HFFc6 (cell line): ENCODE results near the gene CALY. TPM values are rescaled to one million over a fixed set of nuclear protein-coding genes. Genes with fewer than 3 reads are reported as not detected.
"Not testable (repeated sequence)": the region's sequence is repeated elsewhere in the genome, so short reads cannot be mapped to it uniquely, and the experiment has no call there.

Experiments
- DNase-seq: peaks from one replicate; pipeline ENCODE4 v3.0.0-alpha.2; 2018
- H3K27ac Mint-ChIP-seq: 2 replicates; pipeline ENCODE4 v1.8.0; 2020; ENCODE audit warnings: mild to moderate bottlenecking, mixed read lengths
- H3K27me3 Mint-ChIP-seq: 2 replicates; pipeline ENCODE4 v1.8.0; 2021; ENCODE audit warnings: mild to moderate bottlenecking, moderate library complexity, mixed read lengths; ENCODE audit not compliant: insufficient read depth
- H3K36me3 Mint-ChIP-seq: 2 replicates; pipeline ENCODE4 v1.8.0; 2021; ENCODE audit warnings: low read depth, mixed read lengths
- H3K4me1 Mint-ChIP-seq: 2 replicates; pipeline ENCODE4 v1.8.0; 2020; ENCODE audit warnings: low read depth, mixed read lengths
- H3K4me3 Mint-ChIP-seq: 2 replicates; pipeline ENCODE4 v1.8.0; 2020; ENCODE audit warnings: mild to moderate bottlenecking, moderate library complexity, mixed read lengths
- H3K9me3 Mint-ChIP-seq: 2 replicates; pipeline ENCODE4 v1.8.0; 2020; ENCODE audit warnings: mild to moderate bottlenecking, mixed read lengths
- CTCF ChIP-seq: fragments of 200-600 bp; sonication (generic); IDR thresholded peaks from 2 replicates; pipeline ENCODE4 v1.5.0; 2021; ENCODE audit warnings: antibody characterized with exemption, mild to moderate bottlenecking
- total RNA-seq, 6 experiments: library from RNA; stranded (reverse); fragmentation: NEBNext Ultra II Directional; extraction: Animal tissue kit (Norgen Biotek cat#: 25700); gene quantifications; 2 replicates in 1 of 6; 3 replicates in 5 of 6; pipeline ENCODE4 v1.2.3, GENCODE V29; 2021

Gene CALY
- total RNA-seq, 6 experiments from 2014 or later, result 0.31 TPM; not detected in 5

GRCh38 chr10:133325440-133326222 lies 11.1 kb downstream of the CALY start:
- TF ChIP-seq CTCF, result no peak
- peaks cover 16% of the 10 kb centered on the region; the same call in 1 of the 2 replicates for H3K4me1 Mint-ChIP-seq
- DNase-seq, result no peak
- no peak overlapping the region for H3K27ac Mint-ChIP-seq
- peaks cover 16% of the 10 kb centered on the region for H3K27me3 Mint-ChIP-seq
- peak overlapping the region; percentile 41; the same call in 1 of the 2 replicates for H3K4me3 Mint-ChIP-seq
- H3K9me3 Mint-ChIP-seq, result peaks cover 8% of the 10 kb centered on the region; the same call in 1 of the 2 replicates
- H3K36me3 Mint-ChIP-seq, result no peaks in the 10 kb centered on the region

GRCh38 chr10:133324857-133325260 lies 11.8 kb downstream of the CALY start:
- no peak overlapping the region for H3K27ac Mint-ChIP-seq
- no peak for TF ChIP-seq CTCF
- H3K9me3 Mint-ChIP-seq, result peaks cover 13% of the 10 kb centered on the region
- no peaks in the 10 kb centered on the region for H3K36me3 Mint-ChIP-seq
- H3K4me3 Mint-ChIP-seq, result no peak overlapping the region
- no peak for DNase-seq
- peaks cover 16% of the 10 kb centered on the region for H3K27me3 Mint-ChIP-seq
- peaks cover 14% of the 10 kb centered on the region; the same call in 1 of the 2 replicates for H3K4me1 Mint-ChIP-seq

GRCh38 chr10:133324198-133324792 lies 12.4 kb downstream of the CALY start:
- peak; percentile 26 for DNase-seq
- Mint-ChIP-seq H3K4me1 (peaks cover 10% of the 10 kb centered on the region), H3K27me3 (peaks cover 14% of the 10 kb centered on the region)

GRCh38 chr10:133322064-133322709 lies 14.5 kb downstream of the CALY start:
- not testable (repeated sequence) for H3K36me3 Mint-ChIP-seq, DNase-seq, H3K27ac Mint-ChIP-seq, H3K4me1 Mint-ChIP-seq, H3K4me3 Mint-ChIP-seq
- Mint-ChIP-seq H3K27me3 (peaks cover 19% of the 10 kb centered on the region), H3K9me3 (peaks cover 18% of the 10 kb centered on the region)

More at GRCh38 chr10:133324198-133324792, 12.4 kb downstream of the CALY start:
- no peak for TF ChIP-seq CTCF
- Mint-ChIP-seq H3K36me3 (no peaks in the 10 kb centered on the region), H3K9me3 (peaks cover 15% of the 10 kb centered on the region), H3K27ac (no peak overlapping the region), H3K4me3 (no peak overlapping the region)

GRCh38 chr10:133320852-133321422 lies 15.8 kb downstream of the CALY start:
- not testable (repeated sequence) for H3K27ac Mint-ChIP-seq, H3K36me3 Mint-ChIP-seq, DNase-seq, H3K4me3 Mint-ChIP-seq, H3K4me1 Mint-ChIP-seq
- Mint-ChIP-seq H3K27me3 (peaks cover 14% of the 10 kb centered on the region), H3K9me3 (peaks cover 18% of the 10 kb centered on the region)

- H3K9me3 Mint-ChIP-seq, result peaks cover 18% of the 10 kb centered on the region
- peak overlapping the region; percentile 60 for H3K4me3 Mint-ChIP-seq
- peaks cover 6% of the 10 kb centered on the region; the same call in 1 of the 2 replicates for H3K4me1 Mint-ChIP-seq
- H3K27ac Mint-ChIP-seq, result no peak overlapping the region
- H3K36me3 Mint-ChIP-seq, result no peaks in the 10 kb centered on the region
- no peak for DNase-seq
- TF ChIP-seq CTCF, result peak; percentile 84
- H3K27me3 Mint-ChIP-seq, result peaks cover 12% of the 10 kb centered on the region
These were observed 18.1 kb downstream of the CALY start for GRCh38 chr10:133318494-133319127.
